DOHH2 (cell line): ENCODE results near the gene ARMC8.

ENCODE experiments used
- H3F3A ChIP-seq: fragments of 200-600 bp; sonication (generic), shearing (Covaris generic); 2 replicates; pipeline ENCODE4 v1.6.0; 2016; ENCODE audit warnings: antibody characterized with exemption, mild to moderate bottlenecking; ENCODE audit not compliant: control insufficient read depth, insufficient read depth
- H3K27ac ChIP-seq: fragments of 200-600 bp; sonication (generic); 2 replicates; pipeline ENCODE4 v1.5.1; 2014; ENCODE audit warnings: low read depth, mild to moderate bottlenecking, low read length, moderate library complexity
- H3K27me3 ChIP-seq: fragments of 200-600 bp; sonication (generic); 2 replicates; pipeline ENCODE4 v1.6.1; 2014; ENCODE audit warnings: mild to moderate bottlenecking, low read length, mixed read lengths; ENCODE audit not compliant: control insufficient read depth
- H3K36me3 ChIP-seq: fragments of 200-600 bp; sonication (generic); 2 replicates; pipeline ENCODE4 v1.6.1; 2014; ENCODE audit warnings: mild to moderate bottlenecking, low read length, moderate library complexity, mixed read lengths; ENCODE audit not compliant: control insufficient read depth
- H3K4me1 ChIP-seq: fragments of 200-600 bp; sonication (generic); 2 replicates; pipeline ENCODE4 v1.6.1; 2014; ENCODE audit warnings: mild to moderate bottlenecking, low read length, mixed read lengths; ENCODE audit not compliant: control insufficient read depth
- H3K4me2 ChIP-seq: fragments of 200-600 bp; sonication (generic); 2 replicates; pipeline ENCODE4 v1.6.0; 2014; ENCODE audit warnings: mild to moderate bottlenecking, low read length, moderate library complexity
- H3K4me3 ChIP-seq: fragments of 200-600 bp; sonication (generic); 2 replicates; pipeline ENCODE4 v1.5.1; 2014; ENCODE audit warnings: mild to moderate bottlenecking, low read length, mixed read lengths
- H3K79me2 ChIP-seq: fragments of 200-600 bp; sonication (generic); 2 replicates; pipeline ENCODE4 v1.6.1; 2014; ENCODE audit warnings: mild to moderate bottlenecking, low read length, mixed read lengths; ENCODE audit not compliant: control insufficient read depth
- H3K9me2 ChIP-seq: fragments of 200-600 bp; sonication (generic); replicated peaks from 2 replicates; pipeline ENCODE4 v1.6.1; 2014; ENCODE audit warnings: mild to moderate bottlenecking, low read length, mixed read lengths; ENCODE audit not compliant: control insufficient read depth
- H3K9me3 ChIP-seq: fragments of 200-600 bp; sonication (generic); 2 replicates; pipeline ENCODE4 v1.6.1; 2014; ENCODE audit warnings: antibody characterized with exemption, low read length, mixed read lengths; ENCODE audit not compliant: control insufficient read depth, insufficient read depth
- H4K20me1 ChIP-seq: fragments of 200-600 bp; sonication (generic); 2 replicates; pipeline ENCODE4 v1.6.0; 2014; ENCODE audit warnings: low read depth, mild to moderate bottlenecking, antibody characterized with exemption, low read length, moderate library complexity; ENCODE audit not compliant: control insufficient read depth, insufficient read depth
- CTCF ChIP-seq: fragments of 200-600 bp; sonication (generic); IDR thresholded peaks from one replicate; pipeline ENCODE4 v1.5.1; 2014; ENCODE audit warnings: antibody characterized with exemption, mild to moderate bottlenecking, low read depth, low read length; ENCODE audit not compliant: poor library complexity, severe bottlenecking
- EZH2phosphoT487 ChIP-seq: fragments of 200-600 bp; sonication (generic); IDR thresholded peaks from 2 replicates; pipeline ENCODE4 v1.6.1; 2017; ENCODE audit warnings: borderline replicate concordance, mild to moderate bottlenecking, antibody characterized with exemption, low read length, moderate library complexity, mixed read lengths

Gene ARMC8

GRCh38 chr3:138297876-138298275, 110.8 kb downstream of the ARMC8 start:
- Histone ChIP-seq H3K4me1 (peaks cover 19% of the 10 kb centered on the region), H3K79me2 (no peaks in the 10 kb centered on the region), H3K9me2 (no peaks in the 10 kb centered on the region), H3K27ac (no peak overlapping the region), H3F3A (no peaks in the 10 kb centered on the region), H3K27me3 (no peaks in the 10 kb centered on the region), H4K20me1 (no peaks in the 10 kb centered on the region), H3K36me3 (peaks cover 24% of the 10 kb centered on the region), H3K4me2 (peak overlapping the region; percentile 44), H3K4me3 (no peak overlapping the region), H3K9me3 (no peaks in the 10 kb centered on the region)
- TF ChIP-seq EZH2phosphoT487 (no peak), CTCF (no peak)

GRCh38 chr3:138300647-138301046, 113.5 kb downstream of the ARMC8 start:
- Histone ChIP-seq H3K27ac (no peak overlapping the region), H3K4me2 (no peak overlapping the region), H3K27me3 (no peaks in the 10 kb centered on the region), H3F3A (no peaks in the 10 kb centered on the region), H3K36me3 (peaks cover 18% of the 10 kb centered on the region), H3K79me2 (no peaks in the 10 kb centered on the region), H3K9me2 (no peaks in the 10 kb centered on the region), H3K4me1 (peaks cover 19% of the 10 kb centered on the region), H3K9me3 (no peaks in the 10 kb centered on the region), H3K4me3 (no peak overlapping the region), H4K20me1 (no peaks in the 10 kb centered on the region)
- TF ChIP-seq EZH2phosphoT487 (no peak), CTCF (no peak)

- Histone ChIP-seq H3K4me2 (no peak overlapping the region), H3K9me2 (no peaks in the 10 kb centered on the region), H3K27me3 (no peaks in the 10 kb centered on the region), H3K36me3 (peaks cover 2% of the 10 kb centered on the region; the same call in 1 of the 2 replicates), H3K27ac (no peak overlapping the region), H3K4me1 (no peaks in the 10 kb centered on the region), H3K9me3 (peaks cover 7% of the 10 kb centered on the region; the same call in 1 of the 2 replicates), H3K4me3 (no peak overlapping the region), H4K20me1 (no peaks in the 10 kb centered on the region), H3K79me2 (no peaks in the 10 kb centered on the region), H3F3A (no peaks in the 10 kb centered on the region)
- TF ChIP-seq EZH2phosphoT487 (no peak), CTCF (no peak)
Observed at GRCh38 chr3:138303474-138303873, 116.4 kb downstream of the ARMC8 start.
